HG02884 (cell line): ENCODE data around the gene IFI35.
"Not testable (repeated sequence)": the region's sequence is repeated elsewhere in the genome, so short reads cannot be mapped to it uniquely, and the experiment has no call there.

Source experiments
- ATAC-seq: cut with Tn5 transposase; IDR thresholded peaks from one replicate; pipeline ENCODE4 v1.9.1; 2021; ENCODE audit warnings: mild to moderate bottlenecking, moderate library complexity; ENCODE audit not compliant: unreplicated experiment

The IFI35 gene

GRCh38 chr17:43044024-43044423, 37.4 kb downstream of the IFI35 start:
- no peak for ATAC-seq

GRCh38 chr17:43051969-43052368, 45.4 kb downstream of the IFI35 start:
- no peak for ATAC-seq

GRCh38 chr17:43053008-43053407, 46.4 kb downstream of the IFI35 start:
- ATAC-seq, result not testable (repeated sequence)

- ATAC-seq, result no peak
Observed at GRCh38 chr17:43056051-43056450, 49.5 kb downstream of the IFI35 start.

GRCh38 chr17:43062984-43063638, 56.5 kb downstream of the IFI35 start:
- no peak for ATAC-seq
